Measurements from ENCODE around the gene NQO1. TPM values are rescaled to one million over a fixed set of nuclear protein-coding genes. Genes with fewer than 3 reads are reported as not detected.

NQO1 gene
- total and polyA plus RNA-seq, 9 of the 15 experiments (the other 6 are each of a cell fraction or from before 2014, with no cell fraction given): 96.7 to 198 (median 122) TPM

DNA sequence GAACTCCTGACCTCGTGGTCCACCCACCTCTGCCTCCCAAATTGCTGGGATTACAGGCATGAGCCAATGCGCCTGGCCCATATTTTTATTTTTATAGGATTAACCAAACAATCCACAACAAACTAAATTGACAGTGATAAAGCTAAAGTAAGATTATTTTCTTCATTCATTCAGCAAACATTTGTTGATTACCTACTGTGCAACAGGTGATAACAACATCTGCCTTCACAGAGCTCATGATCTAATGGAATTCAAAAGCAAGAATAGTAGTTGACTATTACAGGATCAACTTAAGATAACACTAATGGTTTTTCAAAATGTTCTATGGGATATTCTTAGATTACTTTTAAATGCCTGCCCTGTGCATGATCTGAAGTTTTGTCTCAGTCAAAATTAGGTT is 37.8 kb downstream of the NQO1 start:
- no peaks in the 10 kb centered on the region for H3K27me3 ChIP-seq (ENCODE audit: control insufficient read depth in 2 of 2, insufficient read depth in 2 of 2, low read length in 2 of 2)
- ChIA-PET POLR2A (interaction anchor here (0.6 kb wide), 1 partner anchor 1560 kb away, joined by 3 read pairs; no protein-coding TSS in a partner anchor), CTCF (ENCODE audit: low intra/inter-chr PET ratio) (no interaction called here)
- H3K36me3 ChIP-seq (ENCODE audit: control insufficient read depth, insufficient read depth, low read length): peaks cover 53% of the 10 kb centered on the region
- DNase-seq (ENCODE audit: extremely low read depth in 1 of 4, low spot score in 3 of 4) (no peak), FAIRE-seq (no peak), ATAC-seq (no peak)
- no peak overlapping the region for H3K4me2 ChIP-seq (ENCODE audit: insufficient read depth, low read length)
- H3K27ac ChIP-seq (ENCODE audit: extremely low read depth, low read depth, low read length): no peak overlapping the region
- H2AFZ ChIP-seq (ENCODE audit: low read depth, low read length): no peak overlapping the region
- no peaks in the 10 kb centered on the region for H4K20me1 ChIP-seq (replicated peaks; ENCODE audit: control insufficient read depth, insufficient read depth, low read length)
- WGBS (ENCODE audit: insufficient coverage, low coverage, missing lambda C conversion rate): 94% methylated on average over 2 of the region's 2 CpGs
- H3K79me2 ChIP-seq (ENCODE audit: control insufficient read depth, insufficient read depth, low read length): no peaks in the 10 kb centered on the region
- no peak overlapping the region for H3K4me3 ChIP-seq
- in situ Hi-C loops (cut with MboI): no loop called here
- intact Hi-C loops (cut with micrococcal nuclease): no loop called here
- TF ChIP-seq ZC3H11A (IDR thresholded peaks at IDR 0.05; ENCODE audit: low read depth, low read length) (no peak), NEUROD1 (IDR thresholded peaks at IDR 0.05; ENCODE audit: borderline replicate concordance, low read depth, low read length, partially characterized antibody) (no peak), SMAD3 (CRISPR knock-in tag; conservative IDR thresholded peaks at IDR 0.05) (no peak)
- TF ChIP-seq, protein P1, sequence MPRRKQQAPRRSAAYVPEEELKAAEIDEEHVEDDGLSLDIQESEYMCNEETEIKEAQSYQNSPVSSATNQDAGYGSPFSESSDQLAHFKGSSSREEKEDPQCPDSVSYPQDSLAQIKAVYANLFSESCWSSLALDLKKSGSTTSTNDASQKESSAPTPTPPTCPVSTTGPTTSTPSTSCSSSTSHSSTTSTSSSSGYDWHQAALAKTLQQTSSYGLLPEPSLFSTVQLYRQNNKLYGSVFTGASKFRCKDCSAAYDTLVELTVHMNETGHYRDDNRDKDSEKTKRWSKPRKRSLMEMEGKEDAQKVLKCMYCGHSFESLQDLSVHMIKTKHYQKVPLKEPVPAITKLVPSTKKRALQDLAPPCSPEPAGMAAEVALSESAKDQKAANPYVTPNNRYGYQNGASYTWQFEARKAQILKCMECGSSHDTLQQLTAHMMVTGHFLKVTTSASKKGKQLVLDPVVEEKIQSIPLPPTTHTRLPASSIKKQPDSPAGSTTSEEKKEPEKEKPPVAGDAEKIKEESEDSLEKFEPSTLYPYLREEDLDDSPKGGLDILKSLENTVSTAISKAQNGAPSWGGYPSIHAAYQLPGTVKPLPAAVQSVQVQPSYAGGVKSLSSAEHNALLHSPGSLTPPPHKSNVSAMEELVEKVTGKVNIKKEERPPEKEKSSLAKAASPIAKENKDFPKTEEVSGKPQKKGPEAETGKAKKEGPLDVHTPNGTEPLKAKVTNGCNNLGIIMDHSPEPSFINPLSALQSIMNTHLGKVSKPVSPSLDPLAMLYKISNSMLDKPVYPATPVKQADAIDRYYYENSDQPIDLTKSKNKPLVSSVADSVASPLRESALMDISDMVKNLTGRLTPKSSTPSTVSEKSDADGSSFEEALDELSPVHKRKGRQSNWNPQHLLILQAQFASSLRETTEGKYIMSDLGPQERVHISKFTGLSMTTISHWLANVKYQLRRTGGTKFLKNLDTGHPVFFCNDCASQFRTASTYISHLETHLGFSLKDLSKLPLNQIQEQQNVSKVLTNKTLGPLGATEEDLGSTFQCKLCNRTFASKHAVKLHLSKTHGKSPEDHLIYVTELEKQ (CRISPR knock-in tag; IDR thresholded peaks at IDR 0.05): no peak
- H3K9me3 ChIP-seq (replicated peaks; ENCODE audit: control insufficient read depth, insufficient read depth, low read depth, low read length): no peaks in the 10 kb centered on the region
- H3K9me1 ChIP-seq (ENCODE audit: control insufficient read depth, insufficient read depth, low read length): no peaks in the 10 kb centered on the region
- no peak overlapping the region for H3K9ac ChIP-seq (ENCODE audit: insufficient read depth in 1 of 2, low read depth in 2 of 2, low read length in 2 of 2)
- H3K4me1 ChIP-seq (replicated peaks in 1 of 2; ENCODE audit: control insufficient read depth in 2 of 2, insufficient read depth in 2 of 2, low read length in 2 of 2): no peaks in the 10 kb centered on the region
- BruUV-seq (replicated peaks): no TSS peak

Measured in K562 (cell line).